T-helper 1 cell (primary cell): Measurements from ENCODE around the gene GABBR2.

Source experiments
- DNase-seq, 5 donors: peaks; one replicate each; pipeline ENCODE4 v3.0.0-alpha.2; 2012 to 2020

Gene GABBR2

GRCh38 chr9:98720402-98720801, 11.7 kb upstream of the GABBR2 start:
- no peak for DNase-seq

GRCh38 chr9:98719055-98719454, 10.3 kb upstream of the GABBR2 start:
- no peak for DNase-seq

DNA sequence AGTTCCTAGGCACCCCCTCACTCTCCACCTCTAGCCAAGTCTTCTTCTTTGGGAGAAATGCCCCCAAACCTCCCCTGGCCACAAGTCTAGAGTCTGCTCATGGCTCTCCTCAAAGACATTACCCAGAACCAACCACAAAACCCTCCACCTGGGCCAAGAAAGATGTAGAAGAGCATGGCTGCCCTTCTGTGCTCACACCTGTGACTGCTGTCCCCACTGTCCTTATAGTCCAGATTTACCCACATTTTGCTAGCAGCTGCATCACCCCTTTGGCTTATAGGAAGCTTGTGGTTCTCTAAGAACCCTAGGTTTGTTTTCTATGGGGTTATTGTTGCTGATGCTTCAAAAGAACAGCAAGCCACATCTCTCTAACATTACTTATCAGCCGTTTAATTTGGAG, 6.1 kb upstream of the GABBR2 start:
- DNase-seq, result no peak

DNA sequence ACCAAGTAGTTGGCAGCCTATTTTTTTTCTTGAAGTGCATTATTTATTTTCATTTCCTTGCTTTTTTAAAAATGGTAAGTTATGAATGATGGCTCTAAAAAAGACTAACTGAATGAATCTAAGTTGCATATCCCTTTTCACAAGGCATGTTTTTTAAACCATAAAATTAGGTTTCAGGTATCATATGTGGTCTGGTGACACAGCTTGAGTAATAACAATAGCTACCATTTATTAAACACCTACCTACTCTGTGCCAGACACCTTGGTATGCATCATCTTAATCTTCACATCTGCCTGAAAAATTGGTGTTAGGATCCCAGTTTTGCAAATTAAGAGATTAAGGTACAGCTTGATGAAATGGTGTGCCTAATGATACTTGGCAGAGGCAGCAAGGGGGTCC, 4.3 kb upstream of the GABBR2 start:
- DNase-seq, result no peak

DNA sequence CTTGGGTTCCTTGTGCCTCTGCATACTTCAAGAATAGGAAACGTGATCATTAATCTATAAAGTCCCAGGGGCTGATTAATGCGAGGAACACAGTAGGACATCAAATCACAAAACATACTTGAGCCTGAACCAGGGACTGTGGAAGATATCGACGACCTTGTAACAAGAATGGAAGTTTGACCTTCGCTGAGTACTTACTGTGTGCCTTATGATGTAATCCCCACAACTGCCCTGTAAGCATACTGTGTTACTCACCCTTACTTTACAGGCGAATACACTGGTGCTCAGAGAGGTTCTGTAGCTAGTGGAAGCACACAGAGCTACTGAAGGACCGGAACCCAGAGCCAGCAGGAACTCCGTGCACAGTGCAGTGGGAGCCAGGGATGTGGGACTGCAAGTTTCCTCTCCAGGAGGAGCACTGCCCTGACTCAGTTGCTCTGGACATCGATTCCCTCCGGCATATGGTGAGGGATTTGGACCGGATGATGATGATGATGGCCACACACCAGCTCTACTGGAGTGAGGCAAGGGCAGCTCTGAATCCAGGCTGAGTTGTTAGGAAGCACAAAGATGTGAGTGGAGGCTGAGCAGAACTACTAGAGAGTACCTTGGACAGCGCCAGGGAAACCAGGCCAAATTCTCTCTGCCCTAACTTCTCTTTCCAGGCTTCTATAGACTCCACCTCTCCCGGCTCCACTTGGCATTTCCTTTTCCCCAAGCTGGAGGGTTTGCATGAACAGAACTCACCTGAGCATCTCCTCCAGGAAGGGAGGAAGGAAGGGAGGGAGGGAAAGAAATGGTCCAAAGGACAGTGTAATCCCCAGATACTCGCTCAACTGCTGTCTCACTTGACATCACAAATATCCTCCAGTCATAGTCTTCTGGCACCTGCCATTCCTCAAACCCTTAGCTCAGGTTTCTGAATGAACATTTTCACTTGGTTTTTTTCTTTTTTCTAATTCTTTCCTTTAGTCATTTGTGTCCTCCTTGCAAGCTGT, 1.5 kb upstream of the GABBR2 start:
- no peak for DNase-seq

DNA sequence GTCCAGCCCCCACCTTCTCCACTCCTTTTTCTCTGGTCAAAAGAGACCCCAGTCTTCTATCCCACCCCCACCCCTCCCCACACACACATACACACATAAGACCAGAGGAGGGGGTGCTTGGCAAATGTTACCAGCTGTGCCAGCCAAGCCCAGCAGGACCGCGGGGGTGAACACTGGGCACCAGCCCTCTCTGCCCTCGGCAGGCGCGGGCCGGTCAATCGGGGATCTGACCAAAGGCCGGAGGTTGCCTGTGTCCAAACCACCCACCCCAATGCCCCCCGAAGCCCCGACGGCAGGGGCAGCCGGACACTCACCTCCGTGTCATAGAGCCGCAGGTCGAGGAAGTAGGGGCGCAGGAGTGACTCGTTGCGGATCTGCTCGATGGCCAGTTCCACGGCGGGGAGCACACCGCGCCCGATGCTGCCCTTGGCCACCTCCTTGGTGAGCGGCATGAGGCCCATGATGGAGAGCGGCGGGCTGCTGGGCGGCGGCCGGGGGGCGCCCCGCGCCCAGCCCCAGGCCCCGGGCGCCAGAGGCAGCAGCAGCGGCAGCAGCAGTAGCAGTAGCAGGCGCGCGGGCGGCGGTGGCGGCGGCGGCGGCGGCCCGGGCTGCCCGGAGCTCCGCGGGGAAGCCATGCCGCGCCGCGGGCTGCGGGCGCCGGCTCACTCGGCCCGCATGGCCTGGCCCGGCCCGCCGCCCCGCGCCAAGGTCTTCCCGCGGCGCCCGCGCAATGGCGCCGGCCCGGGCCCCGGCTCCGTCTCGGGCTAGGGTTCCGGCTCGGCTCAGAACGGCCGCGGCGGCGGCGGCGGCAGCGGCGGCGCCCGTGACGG, 417 bp downstream of the GABBR2 start:
- DNase-seq, result no peak

DNA sequence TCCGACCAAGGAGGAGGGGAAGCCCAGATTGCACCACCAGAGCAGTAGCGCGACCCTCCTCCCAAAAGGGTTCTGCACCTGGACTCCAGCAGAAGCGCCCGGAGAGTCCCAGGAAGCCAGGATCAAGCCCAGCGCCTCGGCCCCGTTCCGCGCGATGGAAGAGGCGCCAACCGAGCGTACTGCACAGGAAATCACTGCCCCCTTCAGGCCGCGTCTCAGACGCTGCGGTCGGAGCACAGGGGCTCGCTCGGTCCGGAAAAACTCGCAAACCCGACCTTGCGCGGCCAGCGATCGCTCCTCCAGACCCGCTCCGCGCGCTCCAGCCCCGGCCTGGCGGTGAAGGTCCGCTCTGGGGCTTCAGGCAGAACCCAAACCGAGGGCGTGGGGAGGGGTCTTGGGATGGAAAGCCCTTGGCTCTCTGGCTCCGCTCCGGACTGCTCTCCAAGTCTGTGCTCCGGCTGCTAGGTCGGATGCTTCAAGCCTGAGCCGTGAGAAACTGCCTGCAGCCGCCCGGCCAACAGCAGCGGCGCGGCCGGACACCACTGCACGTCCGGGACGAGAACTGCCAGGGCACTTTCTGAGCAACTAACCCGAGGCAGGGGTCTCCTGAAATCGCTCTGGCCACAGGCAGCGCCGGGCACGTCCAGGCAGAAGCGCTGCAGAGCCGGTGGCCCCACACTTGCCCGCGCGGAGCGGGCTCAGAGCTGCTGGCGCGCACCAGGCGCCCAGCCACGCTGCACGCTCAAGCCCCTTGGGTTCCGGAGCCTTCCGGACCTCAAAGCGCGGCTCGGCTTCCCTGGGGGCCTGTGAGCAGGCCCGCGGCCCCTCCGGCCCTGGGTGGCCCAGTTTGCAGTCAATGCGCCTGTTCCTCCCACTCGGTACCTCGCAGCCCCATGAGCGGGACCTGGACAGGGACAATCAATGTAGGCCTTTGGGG, 1.3 kb downstream of the GABBR2 start:
- DNase-seq, result peak in 1 of 5 donors; percentile 25

GRCh38 chr9:98706651-98707165, 2.0 kb downstream of the GABBR2 start:
- no peak for DNase-seq

- DNase-seq, result no peak
Measured at GRCh38 chr9:98702835-98703380, 5.8 kb downstream of the GABBR2 start.

DNA sequence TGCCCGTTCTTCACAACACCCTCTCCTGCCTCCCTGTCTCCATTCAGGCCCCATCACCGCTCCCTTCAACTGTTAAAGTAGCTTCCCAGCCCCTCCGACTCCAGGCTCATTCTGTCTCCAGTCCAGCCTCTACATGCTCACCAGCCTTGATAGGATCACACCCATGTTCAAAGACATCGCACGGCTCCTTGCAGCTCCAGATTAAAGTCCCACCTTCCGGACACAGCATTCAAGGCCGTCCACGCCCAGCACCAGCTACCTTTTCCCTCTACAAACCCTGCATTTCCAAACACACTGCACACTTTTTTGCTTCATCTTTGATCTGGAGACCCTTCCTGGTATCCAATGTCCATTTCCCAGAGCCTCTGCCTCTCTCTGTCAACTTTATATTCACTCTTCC, 6.4 kb downstream of the GABBR2 start:
- DNase-seq, result no peak

DNA sequence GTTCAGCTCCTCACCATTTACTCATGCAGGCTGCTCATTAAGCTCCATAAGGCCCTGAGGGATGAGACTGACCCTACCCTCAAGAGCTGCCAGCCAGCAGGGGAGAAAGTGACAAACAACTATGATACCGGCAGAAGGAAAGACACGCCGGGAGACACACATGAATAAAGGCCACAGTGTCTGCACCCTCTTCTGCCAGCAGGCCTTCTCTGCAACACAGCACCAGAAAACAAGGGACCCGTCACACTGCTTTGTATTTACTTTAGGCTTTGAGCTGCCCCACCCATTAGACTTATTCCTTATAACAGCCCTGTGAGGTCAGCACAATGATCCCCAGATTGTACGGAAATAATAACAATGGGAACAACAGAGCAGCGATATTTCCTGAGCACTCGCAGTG, 7.2 kb downstream of the GABBR2 start:
- DNase-seq, result no peak

GRCh38 chr9:98700801-98701200, 7.9 kb downstream of the GABBR2 start:
- DNase-seq, result no peak

DNA sequence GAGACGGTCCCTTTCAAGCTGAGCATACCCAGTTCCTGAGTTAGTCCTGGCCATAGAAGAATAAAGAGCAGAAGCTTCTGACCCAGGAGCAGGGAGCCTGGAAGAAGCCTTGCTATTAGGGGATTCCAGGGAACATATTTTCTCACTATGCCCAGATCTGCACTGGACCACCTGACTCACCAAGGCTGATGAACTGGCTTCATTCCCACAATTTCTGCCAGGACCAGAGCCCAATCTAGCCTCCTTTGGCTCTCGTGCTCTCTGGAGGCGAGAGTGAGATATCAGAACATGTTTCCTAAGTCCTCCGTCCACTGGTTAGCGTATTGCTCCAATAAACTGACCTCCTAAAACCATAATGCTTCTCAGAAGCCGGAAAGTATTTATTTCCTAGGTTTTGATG, 9.9 kb downstream of the GABBR2 start:
- no peak for DNase-seq

- no peak for DNase-seq
Measured at GRCh38 chr9:98694943-98695342, 13.8 kb downstream of the GABBR2 start.

DNA sequence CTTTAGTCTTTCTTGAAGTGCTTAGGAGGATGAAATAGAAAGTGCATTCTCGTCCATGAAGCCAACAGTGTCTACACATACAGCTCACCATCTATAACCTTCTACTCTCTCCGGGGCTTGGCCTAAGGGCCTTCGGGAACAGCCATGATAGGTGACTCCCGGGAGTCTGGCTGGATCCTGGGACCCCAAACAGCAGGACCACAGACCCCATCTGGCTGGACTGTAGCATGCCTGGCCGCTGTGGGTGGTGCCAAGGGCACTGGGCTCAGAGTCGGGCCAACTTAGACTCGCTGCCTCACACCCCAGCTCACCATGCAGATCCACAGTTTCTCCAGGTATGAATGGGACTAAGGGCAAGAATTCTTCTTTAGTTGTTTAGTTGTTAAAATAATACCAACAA, 16.3 kb downstream of the GABBR2 start:
- no peak for DNase-seq

DNA sequence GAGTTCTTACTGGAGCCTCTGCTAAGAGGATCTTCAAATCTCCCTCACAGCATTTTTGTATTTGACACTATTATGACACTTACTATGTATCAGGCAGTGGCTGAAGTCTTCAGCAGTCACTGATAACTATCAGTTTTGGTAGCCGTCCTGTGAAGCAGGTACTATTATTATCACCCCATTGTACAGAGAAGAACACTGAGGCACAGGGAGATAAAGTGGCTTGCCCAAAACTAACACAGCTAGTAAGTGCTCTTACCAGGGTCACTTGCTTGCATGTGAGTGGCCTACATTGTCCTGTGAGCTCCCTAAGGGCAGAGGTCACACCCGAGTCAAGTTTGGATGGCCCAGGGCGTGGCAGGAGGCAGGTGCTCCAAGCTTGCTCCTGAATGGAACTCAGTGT, 16.8 kb downstream of the GABBR2 start:
- DNase-seq, result no peak

- no peak for DNase-seq
Measured at GRCh38 chr9:98690686-98691085, 18.0 kb downstream of the GABBR2 start.

DNA sequence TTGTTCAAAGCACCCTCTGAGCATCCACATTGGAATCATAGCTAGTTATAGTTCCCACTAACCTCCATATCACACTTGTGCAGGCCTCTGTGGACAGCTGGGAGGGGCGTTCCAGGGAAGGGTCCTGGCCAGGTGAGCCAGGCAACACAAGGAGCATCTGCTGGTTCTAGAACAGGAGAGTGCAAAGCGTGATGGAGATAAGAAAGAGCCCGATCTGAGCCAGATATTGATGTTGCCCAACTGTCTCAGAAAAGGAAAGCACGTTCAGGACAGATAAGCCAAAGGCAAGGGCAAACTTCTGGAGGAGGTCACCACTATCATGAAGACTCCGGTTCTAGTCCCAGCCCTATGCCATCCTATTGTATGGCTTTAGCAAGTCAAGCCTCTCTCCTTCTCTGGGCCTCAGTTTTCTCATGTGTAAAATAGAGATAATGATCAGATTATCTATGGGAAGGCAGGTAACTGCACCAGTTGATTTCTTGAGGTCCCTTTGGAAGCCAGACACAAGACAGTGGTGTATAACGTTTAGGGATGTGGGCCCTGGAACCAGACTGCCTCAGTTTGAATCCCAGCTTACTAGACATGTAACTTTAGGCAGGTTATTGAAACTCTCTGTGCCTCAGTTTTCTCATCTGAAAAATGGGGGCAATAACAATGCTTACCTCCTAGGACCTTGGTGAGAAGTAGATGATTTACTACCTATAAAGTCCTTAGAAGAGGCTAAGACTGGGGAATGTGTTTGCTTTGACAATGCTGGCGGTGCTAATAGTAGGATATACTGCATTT, 19.8 kb downstream of the GABBR2 start:
- no peak for DNase-seq

GRCh38 chr9:98687911-98688310, 20.8 kb downstream of the GABBR2 start:
- no peak for DNase-seq

- no peak for DNase-seq
Measured at GRCh38 chr9:98686961-98687855, 21.5 kb downstream of the GABBR2 start.
